HG03469 (cell line): ENCODE measurements around the gene RAB10.
"Not testable (repeated sequence)": the region's sequence is repeated elsewhere in the genome, so short reads cannot be mapped to it uniquely, and the experiment has no call there.

Experiments
- ATAC-seq: cut with Tn5 transposase; IDR thresholded peaks from one replicate; pipeline ENCODE4 v1.9.1; 2021; ENCODE audit warnings: mild to moderate bottlenecking, moderate library complexity, moderate number of reproducible peaks; ENCODE audit not compliant: unreplicated experiment

The RAB10 gene

GRCh38 chr2:26144953-26145680 is 111.2 kb downstream of the RAB10 start:
- no peak for ATAC-seq

GRCh38 chr2:26148501-26148900 is 114.6 kb downstream of the RAB10 start:
- no peak for ATAC-seq

- ATAC-seq = no peak
These were observed 116.4 kb downstream of the RAB10 start for GRCh38 chr2:26150243-26150642.

GRCh38 chr2:26157580-26157979 is 123.7 kb downstream of the RAB10 start:
- no peak for ATAC-seq

GRCh38 chr2:26161926-26162325 is 128.0 kb downstream of the RAB10 start:
- no peak for ATAC-seq

- no peak for ATAC-seq
These were observed 129.1 kb downstream of the RAB10 start for GRCh38 chr2:26162963-26163362.

- no peak for ATAC-seq
These were observed 130.3 kb downstream of the RAB10 start for GRCh38 chr2:26164231-26164630.

- no peak for ATAC-seq
These were observed 130.8 kb downstream of the RAB10 start for GRCh38 chr2:26164641-26165211.

GRCh38 chr2:26165403-26165802 is 131.5 kb downstream of the RAB10 start:
- no peak for ATAC-seq

GRCh38 chr2:26166541-26166940 is 132.7 kb downstream of the RAB10 start:
- not testable (repeated sequence) for ATAC-seq

GRCh38 chr2:26168785-26169184 is 134.9 kb downstream of the RAB10 start:
- no peak for ATAC-seq

- no peak for ATAC-seq
These were observed 135.3 kb downstream of the RAB10 start for GRCh38 chr2:26169226-26169625.

- no peak for ATAC-seq
These were observed 136.0 kb downstream of the RAB10 start for GRCh38 chr2:26169681-26170414.

GRCh38 chr2:26170795-26171194 is 136.9 kb downstream of the RAB10 start:
- ATAC-seq = no peak

- ATAC-seq = no peak
These were observed 138.4 kb downstream of the RAB10 start for GRCh38 chr2:26172189-26172870.

GRCh38 chr2:26172871-26173775 is 139.2 kb downstream of the RAB10 start, which contains the start of gene GAREM2:
Gene GAREM2, plus strand, starts transcription at chr2:26173088. Its CDS starts 133 bp downstream, at chr2:26173221.
- no peak for ATAC-seq

GRCh38 chr2:26173776-26174482 is 140.0 kb downstream of the RAB10 start:
- no peak for ATAC-seq

- ATAC-seq = no peak
These were observed 141.0 kb downstream of the RAB10 start for GRCh38 chr2:26174691-26175465.
